ENCODE results near the gene ADCY1.

The ADCY1 gene

GRCh38 chr7:45708046-45708950, 134.1 kb downstream of the ADCY1 start:
- TF ChIP-seq JUND (IDR thresholded peaks at IDR 0.05; ENCODE audit: low read depth): no peak
- no peak for DNase-seq (ENCODE audit: low read depth in 1 of 2, low spot score in 1 of 2)
- in situ Hi-C loops (cut with HindIII; ENCODE audit: low pct_unique_long_range_greater_than_20kb, low sequenced_read_pairs): no loop called here

DNA sequence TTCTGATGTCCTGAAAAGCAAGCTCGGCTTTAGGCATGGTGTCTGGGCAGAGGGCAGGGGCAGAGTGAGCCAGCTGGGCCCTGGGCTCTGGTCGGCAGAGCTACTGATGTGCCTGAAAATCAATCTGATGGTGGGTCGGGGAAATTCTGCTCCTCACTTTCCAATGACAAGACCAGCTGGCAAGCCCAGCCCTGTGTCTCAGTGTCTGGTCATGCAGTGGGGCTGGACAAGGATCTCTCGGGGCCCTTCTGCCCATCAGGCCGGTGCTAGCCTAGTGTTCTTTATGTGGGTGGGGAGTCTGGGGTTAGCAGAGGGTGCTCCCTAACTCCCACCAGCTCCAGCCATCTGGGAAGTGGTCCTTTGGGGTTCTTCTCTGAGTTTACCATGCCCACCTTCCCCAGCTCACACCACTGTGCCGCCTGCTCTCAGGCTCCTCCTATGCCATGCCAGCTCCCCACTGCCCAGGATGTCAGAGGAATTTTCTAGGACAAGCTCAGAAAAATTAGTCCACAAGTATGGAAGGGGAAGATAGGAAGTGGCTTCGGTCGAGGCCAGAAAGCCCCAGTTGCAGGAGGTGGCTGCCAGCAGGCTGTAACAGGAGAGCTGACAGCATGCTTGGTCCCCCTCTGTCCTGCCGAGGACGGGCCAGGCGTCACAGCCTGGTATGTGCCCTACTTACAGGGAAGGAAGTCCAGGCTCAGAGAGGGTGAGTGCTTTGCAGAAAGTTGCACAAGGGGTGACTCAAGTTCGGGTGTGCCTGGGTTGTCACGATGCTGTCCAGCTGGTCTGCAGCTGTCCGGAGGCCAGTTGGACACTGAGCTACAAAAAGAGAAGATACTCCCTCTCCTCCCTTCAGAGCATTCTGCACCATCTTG, 135.2 kb downstream of the ADCY1 start:
- DNase-seq (ENCODE audit: low read depth in 1 of 2, low spot score in 1 of 2): no peak
- TF ChIP-seq JUND (IDR thresholded peaks at IDR 0.05; ENCODE audit: low read depth): no peak
- in situ Hi-C loops (cut with HindIII; ENCODE audit: low pct_unique_long_range_greater_than_20kb, low sequenced_read_pairs): no loop called here

- in situ Hi-C loops (cut with HindIII; ENCODE audit: low pct_unique_long_range_greater_than_20kb, low sequenced_read_pairs): no loop called here
- no peak for TF ChIP-seq JUND (IDR thresholded peaks at IDR 0.05; ENCODE audit: low read depth)
- DNase-seq (ENCODE audit: low read depth in 1 of 2, low spot score in 1 of 2): no peak
These were observed 136.3 kb downstream of the ADCY1 start for GRCh38 chr7:45710271-45711160.

- no peak for DNase-seq (ENCODE audit: low read depth in 1 of 2, low spot score in 1 of 2)
- TF ChIP-seq JUND (IDR thresholded peaks at IDR 0.05; ENCODE audit: low read depth): no peak
- in situ Hi-C loops (cut with HindIII; ENCODE audit: low pct_unique_long_range_greater_than_20kb, low sequenced_read_pairs): no loop called here
These were observed 137.0 kb downstream of the ADCY1 start for GRCh38 chr7:45711161-45711490.

DNA sequence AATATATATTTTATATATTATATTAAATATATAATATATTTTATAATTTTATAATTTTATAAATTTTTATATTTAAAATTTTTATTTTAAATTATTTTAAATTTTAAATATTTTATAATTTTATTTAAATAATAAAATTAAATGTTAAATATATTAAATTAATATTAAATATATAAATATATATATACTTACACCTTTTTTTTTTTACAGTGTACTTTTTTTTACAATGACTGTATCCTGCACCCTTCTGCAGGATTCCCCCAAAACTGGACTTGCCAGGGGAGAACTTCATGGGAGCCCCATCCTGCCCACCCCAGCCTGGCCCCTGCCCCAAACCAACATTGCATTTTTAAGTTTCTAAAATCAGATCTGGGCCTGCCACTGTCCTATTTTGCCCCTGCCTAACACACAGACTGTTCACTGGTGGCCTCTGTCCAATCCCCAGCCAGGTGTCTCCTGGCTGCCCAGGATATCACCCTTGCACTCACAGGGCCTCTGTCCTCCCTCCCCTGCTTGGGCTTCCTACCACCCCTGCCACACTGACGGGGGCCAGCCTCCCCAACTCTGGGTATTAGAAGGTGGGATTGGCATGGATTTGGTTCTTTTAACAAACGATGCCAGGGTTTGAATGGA, 138.0 kb downstream of the ADCY1 start:
- in situ Hi-C loops (cut with HindIII; ENCODE audit: low pct_unique_long_range_greater_than_20kb, low sequenced_read_pairs): no loop called here
- TF ChIP-seq JUND (IDR thresholded peaks at IDR 0.05; ENCODE audit: low read depth): no peak

GRCh38 chr7:45712872-45713668, 138.9 kb downstream of the ADCY1 start:
- DNase-seq (ENCODE audit: low read depth in 1 of 2, low spot score in 1 of 2): no peak
- TF ChIP-seq JUND (IDR thresholded peaks at IDR 0.05; ENCODE audit: low read depth): no peak
- in situ Hi-C loops (cut with HindIII; ENCODE audit: low pct_unique_long_range_greater_than_20kb, low sequenced_read_pairs): no loop called here

More for the DNA sequence above, 138.0 kb downstream of the ADCY1 start:
- DNase-seq (ENCODE audit: low read depth in 1 of 2, low spot score in 1 of 2): no peak

GRCh38 chr7:45713669-45714520, 139.7 kb downstream of the ADCY1 start:
- DNase-seq (ENCODE audit: low read depth in 1 of 2, low spot score in 1 of 2): peak in 1 of 2 experiments; percentile 26
- TF ChIP-seq JUND (IDR thresholded peaks at IDR 0.05; ENCODE audit: low read depth): no peak
- in situ Hi-C loops (cut with HindIII; ENCODE audit: low pct_unique_long_range_greater_than_20kb, low sequenced_read_pairs): no loop called here

GRCh38 chr7:45714521-45714820, 140.3 kb downstream of the ADCY1 start:
- in situ Hi-C loops (cut with HindIII; ENCODE audit: low pct_unique_long_range_greater_than_20kb, low sequenced_read_pairs): no loop called here
- no peak for DNase-seq (ENCODE audit: low read depth in 1 of 2, low spot score in 1 of 2)
- no peak for TF ChIP-seq JUND (IDR thresholded peaks at IDR 0.05; ENCODE audit: low read depth)

- no peak for TF ChIP-seq JUND (IDR thresholded peaks at IDR 0.05; ENCODE audit: low read depth)
- DNase-seq (ENCODE audit: low read depth in 1 of 2, low spot score in 1 of 2): no peak
- in situ Hi-C loops (cut with HindIII; ENCODE audit: low pct_unique_long_range_greater_than_20kb, low sequenced_read_pairs): no loop called here
These were observed 141.5 kb downstream of the ADCY1 start for GRCh38 chr7:45715471-45716352.
